Activated B cell treated with CpG ODN at 0.5 μM for 24 hours (primary cell): ENCODE measurements around the gene GABRP. TPM values are rescaled to one million over a fixed set of nuclear protein-coding genes. Genes with fewer than 3 reads are reported as not detected.

Experiments
- ATAC-seq: fragments of 200-7000 bp; cut with Tn5 transposase; one replicate; pipeline ENCODE4 v1.10.0; 2021; ENCODE audit warnings: low read depth, mild to moderate bottlenecking, moderate library complexity
- CTCF ChIA-PET: fragments of 350-600 bp; sonication (Branson Sonifier 250); formaldehyde crosslinking; loops from one replicate; lab custom pipeline; 2021; ENCODE audit warnings: antibody characterized with exemption; lab: Charles Lee
- POLR2A ChIA-PET: fragments of 350-600 bp; sonication (Branson Sonifier 250); formaldehyde crosslinking; loops from one replicate; lab custom pipeline; 2021; ENCODE audit warnings: antibody characterized with exemption; lab: Charles Lee
- DNase-seq: peaks from one replicate; pipeline ENCODE4 v3.0.0; 2022
- H3K27ac Mint-ChIP-seq: one replicate; pipeline ENCODE4 v1.8.0; 2020; ENCODE audit warnings: mixed read lengths
- H3K27me3 Mint-ChIP-seq: one replicate; pipeline ENCODE4 v1.8.0; 2021; ENCODE audit warnings: mixed read lengths
- H3K36me3 Mint-ChIP-seq: one replicate; pipeline ENCODE4 v1.8.0; 2021; ENCODE audit warnings: low read depth, mixed read lengths
- H3K4me1 Mint-ChIP-seq: one replicate; pipeline ENCODE4 v1.8.0; 2021; ENCODE audit warnings: mixed read lengths
- H3K4me3 Mint-ChIP-seq: one replicate; pipeline ENCODE4 v1.8.0; 2020; ENCODE audit warnings: mild to moderate bottlenecking, mixed read lengths
- H3K9me3 Mint-ChIP-seq: one replicate; pipeline ENCODE4 v1.8.0; 2020; ENCODE audit warnings: mixed read lengths
- intact Hi-C: fragments of 100-400 bp; cut with micrococcal nuclease; formaldehyde crosslinking; loops from one replicate; pipeline ENCODE4 v1.15.1; 2024
- total RNA-seq: library from RNA; stranded (reverse); gene quantifications from 2 replicates; pipeline ENCODE4 v1.2.3, GENCODE V29; 2022
- TF ChIP-seq, protein P1 (sequence below): fragments of 200-600 bp; IDR thresholded peaks from one replicate; pipeline ENCODE4 v1.8.0; 2022; ENCODE audit warnings: antibody characterized with exemption, mild to moderate bottlenecking

Gene GABRP
- total RNA-seq, 1 donor from 2014 or later, result not detected

DNA sequence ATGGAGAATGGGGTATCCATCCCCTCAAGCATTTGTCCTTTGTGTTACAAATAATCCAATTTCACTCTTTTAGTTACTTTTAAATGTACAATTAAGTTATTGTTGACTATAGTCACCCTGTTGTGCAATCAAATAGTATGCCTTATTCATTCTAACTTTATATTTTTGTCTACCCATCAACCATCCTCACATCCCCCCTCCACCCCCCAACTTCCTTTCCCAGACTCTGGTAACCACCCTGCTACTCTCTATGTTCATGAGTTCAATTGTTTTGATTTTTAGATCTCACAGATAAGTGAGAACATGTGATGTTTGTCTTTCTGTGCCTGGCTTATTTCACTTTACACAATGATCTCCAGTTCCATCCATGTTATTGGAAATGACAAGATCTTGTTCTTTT is 62.9 kb downstream of the GABRP start:
- Mint-ChIP-seq H3K4me3 (no peak overlapping the region), H3K36me3 (no peaks in the 10 kb centered on the region), H3K27ac (no peak overlapping the region), H3K4me1 (no peaks in the 10 kb centered on the region), H3K9me3 (no peaks in the 10 kb centered on the region), H3K27me3 (no peaks in the 10 kb centered on the region)
- TF ChIP-seq, protein P1, sequence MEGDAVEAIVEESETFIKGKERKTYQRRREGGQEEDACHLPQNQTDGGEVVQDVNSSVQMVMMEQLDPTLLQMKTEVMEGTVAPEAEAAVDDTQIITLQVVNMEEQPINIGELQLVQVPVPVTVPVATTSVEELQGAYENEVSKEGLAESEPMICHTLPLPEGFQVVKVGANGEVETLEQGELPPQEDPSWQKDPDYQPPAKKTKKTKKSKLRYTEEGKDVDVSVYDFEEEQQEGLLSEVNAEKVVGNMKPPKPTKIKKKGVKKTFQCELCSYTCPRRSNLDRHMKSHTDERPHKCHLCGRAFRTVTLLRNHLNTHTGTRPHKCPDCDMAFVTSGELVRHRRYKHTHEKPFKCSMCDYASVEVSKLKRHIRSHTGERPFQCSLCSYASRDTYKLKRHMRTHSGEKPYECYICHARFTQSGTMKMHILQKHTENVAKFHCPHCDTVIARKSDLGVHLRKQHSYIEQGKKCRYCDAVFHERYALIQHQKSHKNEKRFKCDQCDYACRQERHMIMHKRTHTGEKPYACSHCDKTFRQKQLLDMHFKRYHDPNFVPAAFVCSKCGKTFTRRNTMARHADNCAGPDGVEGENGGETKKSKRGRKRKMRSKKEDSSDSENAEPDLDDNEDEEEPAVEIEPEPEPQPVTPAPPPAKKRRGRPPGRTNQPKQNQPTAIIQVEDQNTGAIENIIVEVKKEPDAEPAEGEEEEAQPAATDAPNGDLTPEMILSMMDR, result no peak
- intact Hi-C loops, result no loop called here
- no peak for ATAC-seq
- ChIA-PET POLR2A (no interaction called here), CTCF (no interaction called here)
- no peak for DNase-seq

DNA sequence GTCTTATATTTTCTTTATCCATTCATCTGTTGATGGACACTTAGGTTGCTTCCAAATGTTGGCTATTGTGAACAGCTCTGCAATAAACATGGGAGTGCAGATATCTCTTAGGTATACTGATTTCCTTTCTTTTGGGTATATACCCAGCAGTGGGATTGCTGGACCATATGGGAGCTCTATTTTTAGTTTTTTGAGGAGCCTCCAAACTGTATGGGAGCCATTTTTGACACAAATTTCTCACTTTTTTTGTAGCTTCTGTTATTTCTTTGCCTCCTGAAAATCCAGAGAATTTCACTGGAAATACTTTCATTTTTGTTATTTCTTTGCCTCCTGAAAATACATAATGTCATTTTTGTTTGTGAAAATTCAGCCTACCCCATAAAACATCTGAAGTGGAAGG is 63.3 kb downstream of the GABRP start:
- no peaks in the 10 kb centered on the region for H3K27me3 Mint-ChIP-seq
- H3K36me3 Mint-ChIP-seq, result no peaks in the 10 kb centered on the region
- TF ChIP-seq, protein P1, result no peak
- CTCF ChIA-PET, result no interaction called here
- H3K4me3 Mint-ChIP-seq, result no peak overlapping the region
- POLR2A ChIA-PET, result no interaction called here
- H3K27ac Mint-ChIP-seq, result no peak overlapping the region
- ATAC-seq, result no peak
- DNase-seq, result no peak
- H3K4me1 Mint-ChIP-seq, result no peaks in the 10 kb centered on the region
- H3K9me3 Mint-ChIP-seq, result no peaks in the 10 kb centered on the region
- intact Hi-C loops, result no loop called here

DNA sequence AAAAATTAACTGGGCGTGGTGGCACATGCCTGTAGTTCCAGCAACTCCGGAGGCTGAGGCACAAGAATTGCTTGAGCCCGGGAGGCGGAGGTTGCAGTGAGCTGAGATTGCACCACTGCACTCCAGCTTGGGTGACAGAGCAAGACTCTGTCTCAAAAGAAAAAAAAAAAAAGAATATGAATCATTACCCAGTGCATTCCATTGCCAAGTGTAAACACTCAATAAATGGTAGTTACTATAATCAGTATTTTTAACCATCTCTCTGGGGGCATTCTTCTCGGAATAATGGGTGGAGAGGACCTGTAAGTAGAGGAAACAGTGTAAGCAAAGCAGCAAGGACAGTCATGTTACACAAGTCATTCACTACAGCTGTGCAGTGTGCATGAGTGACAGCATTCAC is 64.5 kb downstream of the GABRP start:
- Mint-ChIP-seq H3K4me1 (no peaks in the 10 kb centered on the region), H3K27me3 (no peaks in the 10 kb centered on the region), H3K9me3 (no peaks in the 10 kb centered on the region), H3K4me3 (no peak overlapping the region), H3K36me3 (no peaks in the 10 kb centered on the region), H3K27ac (no peak overlapping the region)
- no peak for ATAC-seq
- intact Hi-C loops, result no loop called here
- ChIA-PET CTCF (no interaction called here), POLR2A (no interaction called here)
- no peak for DNase-seq
- TF ChIP-seq, protein P1, result no peak

DNA sequence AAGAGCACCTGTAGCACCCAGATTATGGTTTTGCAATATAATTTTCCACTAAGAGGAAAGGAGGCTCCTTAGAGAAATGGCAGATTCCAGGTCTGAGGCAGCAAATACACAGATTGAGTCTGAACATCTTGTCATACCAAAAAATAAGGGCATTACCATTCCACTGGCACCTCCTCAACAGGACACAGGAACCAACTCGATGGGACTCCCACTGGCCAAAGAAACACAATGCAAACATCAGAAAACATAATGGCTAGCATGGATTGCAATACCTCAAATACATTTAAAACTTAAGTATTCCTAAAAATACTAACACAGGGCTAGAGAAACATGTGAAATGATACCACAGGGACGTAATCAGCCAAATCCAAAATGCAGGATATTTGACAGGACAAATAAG is 65.8 kb downstream of the GABRP start:
- CTCF ChIA-PET, result no interaction called here

DNA sequence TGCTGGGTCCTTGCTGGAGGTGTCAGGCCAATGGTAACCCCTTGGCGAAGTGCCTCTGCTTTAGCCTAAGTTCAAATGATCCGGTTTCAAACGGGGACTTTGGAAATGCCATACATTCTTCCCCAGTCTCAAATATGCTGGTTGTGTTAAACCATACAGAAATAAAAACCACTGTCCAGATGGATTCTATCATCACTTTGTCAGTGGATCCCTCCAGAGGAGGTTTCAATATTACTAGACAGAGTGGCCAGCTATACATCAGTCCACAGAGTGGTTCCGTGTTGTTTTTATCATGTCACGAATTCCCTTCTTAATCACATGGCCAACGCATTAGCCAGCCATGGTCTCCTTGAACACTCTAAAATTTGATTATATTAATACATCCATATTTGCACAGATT is 71.0 kb downstream of the GABRP start:
- POLR2A ChIA-PET, result no interaction called here
- Mint-ChIP-seq H3K4me1 (no peaks in the 10 kb centered on the region), H3K9me3 (peaks cover 8% of the 10 kb centered on the region), H3K4me3 (no peak overlapping the region), H3K27me3 (no peaks in the 10 kb centered on the region), H3K36me3 (no peaks in the 10 kb centered on the region), H3K27ac (no peak overlapping the region)
- DNase-seq, result no peak
- CTCF ChIA-PET, result no interaction called here
- intact Hi-C loops, result no loop called here
- TF ChIP-seq, protein P1, result no peak
- ATAC-seq, result no peak

More for the DNA sequence above, 65.8 kb downstream of the GABRP start:
- no peak overlapping the region for H3K27ac Mint-ChIP-seq
- TF ChIP-seq, protein P1, result no peak
- H3K27me3 Mint-ChIP-seq, result no peaks in the 10 kb centered on the region
- DNase-seq (no peak), ATAC-seq (no peak)
- POLR2A ChIA-PET, result no interaction called here
- intact Hi-C loops, result no loop called here
- no peaks in the 10 kb centered on the region for H3K36me3 Mint-ChIP-seq
- H3K4me3 Mint-ChIP-seq, result no peak overlapping the region
- H3K4me1 Mint-ChIP-seq, result no peaks in the 10 kb centered on the region
- H3K9me3 Mint-ChIP-seq, result no peaks in the 10 kb centered on the region
